NCI-H128 (cell line): ENCODE results near the gene ZNF205.

Source experiments
- DNase-seq: peaks from one replicate; lab custom pipeline; 2025; ENCODE audit not compliant: unreplicated experiment; lab: John Stamatoyannopoulos, UW

The ZNF205 gene

GRCh38 chr16:3084969-3085670, 27.3 kb upstream of the ZNF205 start:
- DNase-seq = no peak

DNA sequence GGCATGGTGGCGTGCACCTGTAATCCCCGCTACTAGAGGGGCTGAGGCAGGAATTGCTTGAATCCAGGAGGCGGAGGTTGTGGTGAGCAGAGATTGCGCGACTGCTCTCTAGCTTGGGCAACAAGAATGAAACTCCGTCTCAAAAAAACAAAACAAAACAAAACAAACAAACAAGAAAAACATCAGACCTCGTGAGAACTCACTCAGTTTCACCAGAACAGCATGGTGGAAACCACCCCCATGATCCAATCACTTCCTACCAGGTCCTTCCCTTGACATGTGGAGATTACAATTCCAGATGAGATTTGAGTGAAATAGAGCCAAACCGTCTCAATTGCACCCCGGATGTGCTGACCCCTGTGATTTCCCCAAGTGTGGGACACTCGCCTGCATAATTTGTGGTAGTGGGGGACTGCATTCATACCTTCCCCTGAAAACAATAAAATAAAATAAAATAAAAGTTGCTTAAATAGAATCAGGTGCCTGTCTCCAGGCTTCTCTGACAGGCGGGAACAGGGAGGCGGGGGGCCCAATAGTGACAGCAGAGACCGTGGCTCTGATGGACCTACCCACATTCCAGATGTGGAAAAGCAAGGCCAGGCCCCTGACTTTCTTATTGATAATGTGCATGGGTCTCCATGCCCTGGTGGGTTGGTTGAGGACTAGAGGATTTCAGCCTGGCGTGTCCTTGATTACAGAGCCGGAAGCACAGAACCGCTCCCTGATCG, 26.4 kb upstream of the ZNF205 start:
- no peak for DNase-seq

- DNase-seq = no peak
Observed at GRCh38 chr16:3086596-3087242, 25.7 kb upstream of the ZNF205 start.

DNA sequence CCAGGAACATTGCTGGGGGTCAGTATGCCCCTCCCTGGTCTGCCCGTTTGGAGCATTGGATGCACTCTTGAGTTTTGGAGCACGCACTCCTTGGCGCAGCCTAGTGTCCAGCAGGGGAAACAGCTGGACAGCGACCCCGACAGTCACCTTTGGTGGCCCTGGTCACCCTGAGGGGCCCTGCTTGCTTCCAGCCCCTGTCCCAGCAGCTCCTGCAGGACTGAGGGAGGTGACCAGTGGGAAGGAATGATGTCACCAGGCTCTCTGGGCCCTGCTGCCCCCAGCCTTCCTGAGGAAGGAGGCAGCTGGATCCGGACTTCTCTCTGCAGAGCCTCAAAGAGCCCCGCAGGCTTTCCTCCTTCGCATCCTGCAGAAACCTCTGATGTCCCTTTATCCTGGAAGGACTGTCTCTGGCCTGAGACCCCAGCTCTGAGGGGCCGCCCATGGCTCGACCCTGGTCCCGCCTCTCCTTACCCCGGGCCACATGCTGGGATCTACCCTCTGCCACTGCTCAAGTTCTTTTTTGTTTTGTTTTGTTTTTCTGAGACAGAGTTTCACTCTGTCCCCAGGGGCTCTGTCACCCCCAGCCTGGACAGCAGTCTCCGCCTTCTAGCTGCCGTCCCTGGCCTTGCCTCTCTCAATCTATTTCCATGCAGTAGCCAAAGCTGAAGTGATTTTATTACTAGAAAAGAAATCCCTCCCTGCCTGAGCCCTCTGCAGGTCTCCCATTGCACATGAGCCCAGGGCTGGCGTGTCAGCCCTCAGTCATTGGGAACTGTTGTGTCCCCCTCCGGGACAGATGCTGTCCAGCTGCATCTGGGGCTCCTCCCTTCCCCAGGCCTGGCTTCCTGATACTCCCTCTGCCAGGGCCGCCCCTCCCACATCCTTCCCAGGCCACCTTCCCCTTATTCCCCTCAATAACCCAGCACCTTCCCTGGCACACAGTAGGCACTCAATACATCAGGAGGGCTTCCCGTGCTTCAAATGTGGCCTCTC, 24.8 kb upstream of the ZNF205 start:
- no peak for DNase-seq

GRCh38 chr16:3088450-3088849, 23.9 kb upstream of the ZNF205 start:
- DNase-seq = no peak

DNA sequence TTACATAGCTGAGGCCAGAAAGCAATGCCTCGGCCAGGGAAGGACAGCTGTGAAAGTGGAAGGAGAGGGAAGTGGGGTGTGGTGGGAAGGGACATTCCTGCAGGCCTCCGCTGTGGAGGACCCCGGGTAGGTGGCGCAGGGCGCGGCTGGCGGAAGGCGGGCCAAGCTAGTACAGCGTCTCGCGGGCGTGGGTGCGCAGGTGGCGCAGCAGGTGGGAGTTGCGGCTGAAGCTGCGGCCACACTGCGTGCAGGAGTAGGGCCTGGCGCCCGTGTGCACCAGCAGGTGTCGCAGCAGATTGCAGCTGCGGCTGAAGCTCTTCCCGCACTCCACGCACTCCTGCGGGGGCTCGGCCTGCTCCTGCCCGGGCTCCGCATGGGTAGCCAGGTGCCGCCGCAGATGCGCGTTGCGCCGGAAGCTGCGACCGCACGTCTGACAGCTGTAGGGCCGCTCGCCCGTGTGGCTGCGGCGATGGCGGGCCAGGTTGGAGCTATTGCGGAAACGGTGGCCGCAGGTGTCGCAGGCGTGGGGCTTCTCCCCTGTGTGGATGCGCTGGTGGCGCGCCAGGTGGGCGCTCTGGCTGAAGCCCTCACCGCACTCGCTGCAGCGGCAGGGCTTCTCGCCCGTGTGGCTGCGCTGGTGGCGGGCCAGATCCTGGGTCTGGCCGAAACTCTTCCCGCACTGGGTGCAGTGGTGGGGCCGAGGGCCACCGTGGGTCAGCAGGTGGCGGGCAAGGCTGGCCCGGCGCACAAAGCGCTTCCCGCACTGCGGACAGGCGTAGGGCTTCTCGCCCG, 23.3 kb upstream of the ZNF205 start:
- no peak for DNase-seq

DNA sequence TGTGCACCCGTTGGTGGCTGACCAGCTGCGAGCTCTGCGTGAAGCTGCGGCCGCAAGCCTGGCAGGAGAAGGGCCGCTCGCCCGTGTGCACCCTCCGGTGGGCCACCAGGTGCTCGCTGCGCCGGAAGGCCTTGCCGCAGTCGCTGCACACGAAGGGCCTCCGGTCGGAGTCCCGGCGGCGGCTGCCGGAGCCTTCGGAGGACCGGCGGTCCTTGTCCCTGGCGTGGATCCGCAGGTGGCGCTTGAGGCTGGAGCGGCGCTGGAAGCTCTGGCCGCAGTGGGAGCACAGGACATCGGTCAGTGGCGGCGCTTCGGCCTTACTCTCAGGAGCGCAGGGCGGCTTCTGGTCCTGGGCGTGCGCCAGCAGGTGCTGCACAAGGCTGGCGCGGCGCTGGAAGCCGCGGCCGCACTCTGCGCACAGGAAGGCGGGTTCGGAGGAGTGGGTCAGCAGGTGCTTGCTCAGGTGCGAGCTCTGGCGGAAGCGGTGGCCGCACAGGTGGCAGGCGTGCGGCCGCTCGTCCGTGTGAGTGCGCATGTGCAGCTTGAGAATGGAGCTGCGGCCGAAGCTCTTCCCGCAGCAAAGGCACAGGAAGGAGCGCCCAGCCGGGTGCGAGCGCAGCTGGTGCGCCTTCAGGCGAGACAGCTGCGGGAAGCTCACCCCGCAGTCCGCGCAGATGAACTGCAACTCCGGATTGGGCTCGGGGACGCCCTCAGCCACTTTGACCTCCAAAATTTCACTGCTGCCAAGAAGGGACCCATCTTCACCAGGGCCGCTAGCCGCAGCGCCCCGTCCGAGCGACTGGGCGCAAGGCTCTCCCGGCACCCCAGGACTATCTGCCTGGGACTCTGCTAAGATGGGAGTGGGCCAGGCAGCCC, 22.4 kb upstream of the ZNF205 start:
- no peak for DNase-seq

DNA sequence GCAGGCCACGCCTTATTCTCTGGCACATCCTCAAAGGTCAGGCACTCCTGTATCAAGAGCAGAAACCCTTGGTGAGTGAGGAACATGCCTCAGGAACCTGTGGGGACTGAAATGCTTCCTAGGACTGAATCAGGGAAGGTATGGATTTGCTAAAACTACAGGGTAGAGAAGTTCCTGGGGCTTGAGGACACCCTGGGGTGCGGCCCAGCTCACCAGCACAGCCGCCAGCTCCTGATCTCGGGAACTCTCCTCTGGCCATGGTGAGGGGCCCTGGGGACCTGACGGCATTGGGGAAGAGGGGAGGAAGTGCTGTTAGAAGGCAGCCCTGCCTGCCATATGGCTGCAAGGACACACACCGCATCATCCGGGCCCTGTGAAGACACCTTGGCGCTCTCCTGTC, 20.8 kb upstream of the ZNF205 start:
- no peak for DNase-seq

- no peak for DNase-seq
Observed at GRCh38 chr16:3092501-3092941, 19.9 kb upstream of the ZNF205 start.

DNA sequence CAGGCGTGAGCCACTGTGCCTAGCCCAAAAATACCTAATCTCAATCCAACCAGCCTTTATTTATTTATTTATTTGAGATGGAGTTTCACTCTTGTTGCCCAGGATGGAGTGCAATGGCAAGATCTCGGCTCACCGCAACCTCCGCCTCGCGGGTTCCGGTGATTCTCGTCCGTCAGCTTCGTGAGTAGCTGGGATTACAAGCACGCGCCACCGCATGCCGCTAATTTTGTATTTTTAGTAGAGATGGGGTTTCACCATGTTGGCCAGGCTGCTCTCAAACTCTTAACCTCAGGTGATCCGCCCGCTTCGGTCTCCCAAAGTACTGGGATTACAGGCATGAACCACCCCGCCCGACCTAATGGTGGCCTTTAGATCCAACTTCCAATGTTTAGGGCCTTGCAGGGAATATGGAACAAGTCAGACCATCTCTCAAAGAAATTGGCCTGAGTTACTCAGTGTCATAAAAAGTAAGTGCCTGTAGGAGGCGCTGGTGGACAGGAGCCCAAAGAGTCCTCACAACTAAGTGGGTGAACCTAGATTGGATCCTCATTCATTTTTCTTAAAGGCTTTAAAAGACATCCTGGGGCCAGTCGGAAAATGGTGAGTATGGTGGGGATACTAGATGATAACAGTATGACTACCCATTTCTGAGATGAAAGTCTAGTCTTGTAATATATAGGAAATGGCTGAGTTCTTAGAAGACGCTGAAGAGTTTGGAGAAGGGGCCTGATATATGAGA, 17.9 kb upstream of the ZNF205 start:
- no peak for DNase-seq

- DNase-seq = no peak
Observed at GRCh38 chr16:3095869-3096268, 16.5 kb upstream of the ZNF205 start.

DNA sequence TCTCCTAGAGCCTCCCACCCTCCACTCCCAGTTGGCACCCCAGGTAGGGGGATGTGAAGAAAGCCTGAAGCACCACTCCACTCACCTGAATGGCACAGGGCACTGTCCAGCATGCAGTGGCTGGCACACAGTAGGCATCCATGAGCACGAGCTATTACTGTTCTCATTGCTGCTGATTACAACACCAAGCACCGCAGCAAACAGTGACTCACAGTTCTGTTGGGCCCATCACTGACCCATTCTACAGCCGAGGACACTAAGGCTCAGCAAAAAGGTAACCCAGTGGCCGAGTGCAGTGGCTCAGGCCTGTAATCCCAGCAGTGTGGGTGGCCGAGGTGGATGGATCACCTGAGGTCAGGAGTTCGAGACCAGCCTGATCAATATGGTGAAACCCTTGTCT, 16.0 kb upstream of the ZNF205 start:
- DNase-seq = no peak

GRCh38 chr16:3097266-3097665, 15.1 kb upstream of the ZNF205 start:
- no peak for DNase-seq

GRCh38 chr16:3098459-3099394, 13.7 kb upstream of the ZNF205 start, which contains the start of gene ZSCAN10:
Gene ZSCAN10, minus strand, starts transcription at chr16:3099294. Its CDS starts 6,357 bp downstream, at chr16:3092937.
- no peak for DNase-seq

DNA sequence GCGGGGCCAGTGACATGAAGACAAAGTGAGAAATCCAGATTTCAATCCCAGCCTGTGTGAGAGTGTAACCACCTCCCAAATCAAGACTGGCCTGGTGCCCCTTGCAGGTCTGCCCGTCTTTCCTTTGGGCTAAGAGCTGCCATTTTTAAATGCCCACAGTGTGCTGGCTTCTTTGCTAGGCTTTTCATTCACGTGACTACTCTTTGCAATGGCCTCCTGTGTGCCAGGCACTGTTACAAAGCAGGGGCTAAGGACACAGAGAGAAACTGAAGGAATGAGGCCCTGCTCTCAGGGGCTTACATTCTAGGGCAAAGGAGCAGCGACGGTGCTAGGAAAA, 13.0 kb upstream of the ZNF205 start:
- no peak for DNase-seq

- DNase-seq = peak; percentile 56
Observed at GRCh38 chr16:3099732-3100499, 12.5 kb upstream of the ZNF205 start.
